ENCODE data around the gene TXNRD2.

Gene TXNRD2

DNA sequence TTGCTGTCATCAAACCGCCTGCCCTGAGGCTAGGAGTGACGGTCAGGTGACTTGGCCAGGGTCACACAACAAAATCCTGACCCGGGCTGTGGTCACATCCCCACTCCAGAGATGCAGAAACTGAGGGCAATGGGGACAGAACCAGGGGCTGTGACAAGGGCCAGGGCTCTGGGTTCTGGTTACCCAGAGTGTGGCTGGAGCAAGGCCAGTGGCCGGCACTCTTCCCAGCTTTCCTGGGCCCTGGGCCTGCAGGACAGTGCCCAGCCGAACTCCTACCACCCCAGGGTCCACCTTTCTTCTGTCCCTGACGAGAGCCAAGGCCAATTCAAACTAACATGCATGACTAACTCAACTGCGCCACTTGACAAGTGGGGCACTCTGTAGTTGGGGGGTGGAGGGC, 39.1 kb upstream of the TXNRD2 start:
- DNase-seq (ENCODE audit: low read depth in 2 of 2) = no peak

- no peak for DNase-seq (ENCODE audit: low read depth in 2 of 2)
These were observed 38.3 kb upstream of the TXNRD2 start for GRCh38 chr22:19979712-19980493.

DNA sequence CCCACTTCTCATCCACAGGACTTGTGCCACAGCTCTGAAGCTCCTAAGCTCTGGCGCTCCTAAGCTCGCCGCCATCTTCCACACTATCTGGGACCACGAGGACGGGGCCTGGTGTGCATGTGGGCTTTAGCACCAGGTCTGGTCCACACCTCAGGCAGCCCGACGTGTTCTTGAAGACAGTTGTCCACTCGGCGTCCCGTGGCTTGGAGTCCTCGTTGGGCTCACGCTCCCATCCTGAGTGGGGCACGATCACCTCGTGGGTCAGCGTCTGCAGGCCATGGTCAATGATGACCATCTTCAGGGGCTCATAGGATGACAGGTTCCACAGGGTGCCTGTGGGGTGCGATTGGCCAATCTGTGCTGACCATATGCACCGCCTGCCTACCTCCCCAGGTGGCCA, 37.1 kb upstream of the TXNRD2 start:
- DNase-seq (ENCODE audit: low read depth in 2 of 2) = no peak

- no peak for DNase-seq (ENCODE audit: low read depth in 2 of 2)
These were observed 36.0 kb upstream of the TXNRD2 start for GRCh38 chr22:19977296-19978243.

GRCh38 chr22:19976671-19977070, 35.1 kb upstream of the TXNRD2 start:
- DNase-seq (ENCODE audit: low read depth in 2 of 2) = no peak

- no peak for DNase-seq (ENCODE audit: low read depth in 2 of 2)
These were observed 34.1 kb upstream of the TXNRD2 start for GRCh38 chr22:19975707-19976035.

DNA sequence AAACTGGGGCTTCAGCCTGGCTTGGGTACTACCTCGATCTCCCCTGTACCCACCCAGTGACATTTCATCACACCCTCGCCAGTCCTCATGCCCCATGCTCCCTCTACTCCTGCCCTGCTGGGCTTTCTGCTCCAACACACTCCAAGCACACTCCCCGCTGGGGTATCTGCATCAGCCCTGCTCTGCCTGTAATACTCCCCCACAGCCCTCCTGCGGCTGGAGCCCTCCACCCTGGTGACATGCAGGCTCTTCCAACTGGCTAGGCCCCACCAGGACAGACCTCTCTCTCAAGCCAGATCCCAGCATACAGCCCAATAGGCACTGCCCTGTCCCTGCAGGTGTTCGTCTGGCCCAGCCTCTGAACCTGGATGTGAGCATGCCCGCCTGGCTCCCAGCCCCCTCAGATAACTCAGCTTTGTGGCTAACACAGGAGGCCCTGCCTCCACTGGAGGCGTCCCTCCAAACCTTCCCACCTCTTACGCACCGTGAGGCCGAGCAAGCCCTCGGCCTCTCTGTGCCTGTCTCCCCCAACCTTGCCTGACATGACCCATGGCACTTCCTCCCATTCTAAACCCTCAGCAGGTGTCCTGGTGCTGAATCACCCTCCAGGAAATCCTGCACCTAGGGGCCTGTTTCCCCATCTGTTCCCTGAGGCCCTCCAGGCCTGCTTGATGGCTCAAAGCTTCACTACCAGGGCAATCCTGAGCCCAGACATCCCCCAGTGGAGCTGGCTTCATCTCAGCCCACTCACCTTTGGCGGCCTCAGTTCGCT, 33.5 kb upstream of the TXNRD2 start:
- no peak for DNase-seq (ENCODE audit: low read depth in 2 of 2)

- DNase-seq (ENCODE audit: low read depth in 2 of 2) = no peak
These were observed 32.7 kb upstream of the TXNRD2 start for GRCh38 chr22:19974268-19974861.

DNA sequence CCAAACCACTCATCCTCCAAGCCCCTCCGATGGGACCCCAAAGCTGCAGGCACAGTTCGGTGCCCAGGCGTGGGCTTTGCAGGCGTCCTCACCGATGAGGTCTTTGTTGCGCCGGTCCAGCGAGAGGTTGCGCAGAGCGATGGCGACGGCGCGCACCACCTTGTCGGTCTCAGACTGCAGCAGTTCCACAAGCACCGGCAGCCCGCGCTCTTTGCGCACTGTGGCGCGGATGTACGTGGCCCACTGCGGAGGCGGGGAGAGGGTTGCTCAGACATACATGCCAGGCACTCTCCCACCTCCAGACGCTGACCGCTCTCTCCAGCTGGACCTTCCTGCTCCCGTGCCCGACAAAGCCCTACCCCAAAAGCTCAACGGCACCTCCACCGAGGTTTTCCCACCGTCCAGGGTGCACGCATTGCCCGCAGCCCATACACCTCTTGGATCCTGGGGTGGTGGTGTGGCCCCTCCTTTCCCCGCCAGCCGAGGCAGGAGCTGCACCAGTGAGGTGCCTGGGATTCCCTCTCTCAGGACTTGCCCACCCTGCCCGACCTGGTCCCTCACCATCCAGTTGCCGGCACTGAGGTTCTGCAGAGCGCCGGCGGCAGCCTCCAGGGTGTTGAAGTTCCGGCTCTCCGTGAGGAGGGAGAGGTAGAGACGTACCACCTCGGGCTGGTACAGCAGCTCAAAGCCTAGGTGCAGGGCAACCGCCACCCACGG, 32.1 kb upstream of the TXNRD2 start:
- DNase-seq (ENCODE audit: low read depth in 2 of 2) = no peak

- no peak for DNase-seq (ENCODE audit: low read depth in 2 of 2)
These were observed 31.3 kb upstream of the TXNRD2 start for GRCh38 chr22:19972652-19973550.

DNA sequence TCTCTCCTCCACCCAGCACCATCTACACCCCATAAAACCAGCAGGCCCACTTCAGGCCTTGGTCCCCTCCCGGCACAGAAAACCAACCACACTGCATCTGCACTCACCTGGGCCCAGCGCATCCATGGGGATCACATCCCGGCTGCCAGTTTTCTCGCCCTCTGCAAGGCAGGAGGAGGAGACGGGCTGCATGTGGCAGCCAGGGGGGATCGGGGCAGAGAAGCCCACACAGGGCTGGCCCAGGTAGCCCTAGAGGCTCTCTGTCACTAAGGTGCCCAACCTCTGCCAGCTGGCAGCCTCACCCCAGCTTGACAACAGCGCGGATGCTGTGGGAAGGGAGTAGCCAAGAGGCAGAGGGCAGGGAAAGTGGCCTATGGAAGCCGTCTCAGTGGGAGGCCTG, 30.6 kb upstream of the TXNRD2 start:
- DNase-seq (ENCODE audit: low read depth in 2 of 2) = no peak

DNA sequence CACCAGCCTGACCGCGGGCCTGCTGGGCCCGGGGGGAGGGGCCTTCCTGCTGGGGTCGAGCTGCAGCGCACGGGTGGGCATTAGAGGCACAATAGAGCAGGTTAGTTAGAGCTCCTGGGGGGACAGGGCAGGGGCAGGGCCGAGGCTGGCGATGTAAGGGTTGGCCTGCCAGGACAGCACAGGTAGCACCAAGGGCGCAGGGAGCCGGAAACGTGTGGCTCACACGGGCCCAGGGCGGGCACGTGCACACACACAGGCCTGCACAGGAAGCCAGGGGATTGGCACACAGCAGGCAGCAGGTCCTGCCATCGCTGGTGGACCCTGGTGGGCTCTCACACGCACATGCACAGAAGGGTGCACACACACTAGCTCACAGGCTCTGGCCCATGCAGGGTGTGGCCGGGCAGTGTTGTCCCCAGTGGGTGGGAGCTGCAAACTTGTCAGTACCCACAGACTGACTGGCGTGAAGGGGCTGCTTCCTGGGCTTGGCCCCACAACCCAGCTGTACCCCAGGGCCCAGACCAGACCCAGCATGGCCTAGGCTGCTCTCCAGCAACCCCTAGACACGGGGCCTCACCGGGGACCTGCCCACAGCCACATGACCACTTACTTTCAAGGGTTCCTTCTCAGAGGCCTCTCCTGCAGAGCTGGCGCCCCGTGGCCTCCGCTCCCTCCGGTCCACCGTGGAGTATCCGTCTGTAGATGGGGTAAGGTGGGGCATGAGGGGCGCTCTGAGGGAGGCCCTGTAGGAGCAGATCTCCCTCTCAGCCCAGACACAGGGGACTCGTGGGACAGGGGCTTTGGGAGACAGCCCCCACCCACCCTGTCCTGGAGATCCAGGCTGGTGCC, 29.9 kb upstream of the TXNRD2 start:
- DNase-seq (ENCODE audit: low read depth in 2 of 2) = no peak

DNA sequence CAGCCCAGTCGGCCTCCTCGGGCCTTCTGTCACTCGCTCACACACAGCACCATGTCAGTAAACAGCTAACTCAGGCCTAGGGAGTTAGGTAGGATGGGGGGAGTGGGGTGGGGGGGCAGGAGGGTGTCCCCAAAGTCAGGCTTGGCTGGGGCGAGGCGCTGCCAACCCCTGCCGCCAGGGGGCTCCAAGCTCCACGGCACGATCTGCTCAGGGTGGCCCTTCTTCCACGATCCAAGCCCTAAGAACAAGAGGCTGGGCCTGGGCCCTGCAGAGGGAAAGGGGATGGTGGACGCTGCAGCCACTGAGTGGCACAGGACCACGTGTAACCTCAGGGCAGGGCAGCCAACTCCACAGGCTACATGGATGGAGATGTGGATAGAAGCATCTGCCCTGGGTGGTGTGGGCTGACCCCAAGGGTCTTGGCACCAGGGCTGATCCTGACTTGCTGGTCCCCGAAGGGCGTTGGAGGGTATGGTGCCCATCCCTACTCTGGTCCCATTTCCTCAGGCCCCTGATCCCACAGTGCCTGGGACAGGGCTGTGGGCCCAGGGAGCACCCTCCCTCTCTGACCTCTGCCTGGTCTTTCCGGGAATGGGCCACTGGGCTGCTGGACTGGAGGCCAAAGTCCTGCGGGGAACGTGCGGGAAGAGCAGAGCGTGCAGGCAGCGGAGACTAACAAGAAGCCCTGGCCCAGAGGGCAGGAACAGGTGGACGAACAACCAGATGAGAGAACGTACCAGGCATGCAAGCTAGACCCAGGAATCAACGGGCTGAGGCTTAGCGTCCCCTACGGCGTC, 29.1 kb upstream of the TXNRD2 start:
- peak; percentile 57 to 73 for DNase-seq (ENCODE audit: low read depth in 2 of 2)

DNA sequence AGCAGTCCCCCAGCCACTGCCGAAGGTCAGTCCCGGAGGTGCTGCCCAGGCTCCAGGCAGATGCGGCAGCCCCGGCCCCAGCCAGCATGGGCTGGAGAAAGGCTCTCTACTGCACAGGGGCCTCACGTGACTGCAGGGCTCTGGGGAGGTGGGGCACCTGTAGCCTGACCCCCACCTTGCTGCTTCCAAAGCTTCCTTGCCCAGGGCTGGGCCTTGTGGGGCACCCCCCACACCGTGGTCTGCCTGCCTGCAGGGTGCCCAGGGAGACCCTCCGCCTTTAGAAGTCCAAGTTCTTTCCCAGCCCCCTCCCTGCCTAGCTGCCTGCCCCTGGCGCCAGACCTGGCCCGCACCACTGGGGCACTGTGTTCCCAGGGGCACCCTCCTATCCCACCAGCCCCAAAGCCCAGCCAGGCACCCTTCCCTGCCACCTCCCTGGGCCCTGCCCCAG, 28.4 kb upstream of the TXNRD2 start:
- no peak for DNase-seq (ENCODE audit: low read depth in 2 of 2)

- no peak for DNase-seq (ENCODE audit: low read depth in 2 of 2)
These were observed 27.7 kb upstream of the TXNRD2 start for GRCh38 chr22:19969141-19969928.

DNA sequence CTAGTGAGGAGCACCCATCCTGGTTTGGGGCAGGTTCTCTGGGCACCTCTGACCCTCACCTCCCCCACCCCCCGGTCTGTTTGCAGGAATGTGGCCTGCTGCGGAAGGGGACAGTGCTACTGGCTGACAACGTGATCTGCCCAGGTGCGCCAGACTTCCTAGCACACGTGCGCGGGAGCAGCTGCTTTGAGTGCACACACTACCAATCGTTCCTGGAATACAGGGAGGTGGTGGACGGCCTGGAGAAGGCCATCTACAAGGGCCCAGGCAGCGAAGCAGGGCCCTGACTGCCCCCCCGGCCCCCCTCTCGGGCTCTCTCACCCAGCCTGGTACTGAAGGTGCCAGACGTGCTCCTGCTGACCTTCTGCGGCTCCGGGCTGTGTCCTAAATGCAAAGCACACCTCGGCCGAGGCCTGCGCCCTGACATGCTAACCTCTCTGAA, 26.9 kb upstream of the TXNRD2 start:
- DNase-seq (ENCODE audit: low read depth in 2 of 2) = no peak

DNA sequence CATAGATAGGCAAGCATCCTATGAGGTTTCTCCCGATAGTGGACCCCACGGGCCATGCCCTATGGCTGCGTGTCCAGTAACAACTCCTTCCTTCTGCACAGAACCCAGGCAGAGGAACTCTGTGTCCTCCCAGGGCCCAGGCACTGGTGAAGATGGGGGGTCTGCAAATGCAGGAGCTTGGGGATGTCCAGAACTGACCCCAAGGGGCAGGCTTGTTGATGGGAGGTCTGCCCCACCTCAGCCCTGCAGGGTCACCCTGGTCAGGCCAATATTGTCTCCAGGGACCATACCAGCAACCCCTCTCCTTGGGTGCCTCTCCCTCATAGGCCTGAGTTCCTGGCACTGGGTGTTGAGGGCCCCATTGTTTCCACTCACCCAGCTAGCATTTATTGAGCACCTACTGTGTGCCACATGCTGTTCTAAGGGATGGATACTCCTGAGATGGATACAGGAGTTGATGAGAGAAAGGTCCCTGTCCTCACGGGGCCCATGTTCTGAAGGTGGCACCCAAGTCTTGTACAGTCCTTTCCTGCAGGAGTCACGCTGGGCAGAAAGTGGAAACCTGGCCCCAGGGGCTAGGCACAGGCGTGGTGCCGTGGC, 26.3 kb upstream of the TXNRD2 start:
- DNase-seq (ENCODE audit: low read depth in 2 of 2) = no peak

All from stimulated activated CD4-positive, alpha-beta T cell treated with anti-CD3 and anti-CD28 coated beads, Interleukin-12 subunit alpha, Interleukin-12 subunit beta, amount 100 ng/mL, for 24 hours (primary cell).